ENCODE results near the gene TANC1. TPM values are rescaled to one million over a fixed set of nuclear protein-coding genes. Genes with fewer than 3 reads are reported as not detected.
A peak's percentile ranks its signal among the peaks of the same experiment; 100 is the strongest.

The TANC1 gene
- total and polyA plus RNA-seq, 2 donors (not counting 3 experiments of a cell fraction or from before 2014, with no cell fraction given): 58.9 to 99.4 TPM

DNA sequence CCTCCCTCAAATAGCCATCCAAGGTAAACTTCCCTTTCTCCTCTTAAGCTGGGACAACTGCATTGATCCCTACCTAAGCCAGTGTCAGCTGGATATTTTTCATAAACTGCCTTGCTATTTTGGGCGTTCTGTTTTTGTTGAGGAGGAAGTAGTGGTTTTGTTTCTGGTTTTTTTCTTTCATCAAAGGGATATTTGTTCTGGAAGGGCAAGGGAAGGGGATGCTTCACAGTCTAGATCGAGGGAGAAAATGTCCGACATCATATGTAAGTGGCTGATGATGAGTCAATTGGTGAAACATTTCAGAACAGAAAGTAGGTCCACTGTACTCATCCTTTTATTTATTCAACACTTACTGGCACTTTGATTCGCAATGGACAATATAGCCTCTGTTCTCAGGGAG is 31.0 kb downstream of the TANC1 start:
- ChIA-PET CTCF (interaction anchor here (0.9 to 4.6 kb wide), 8 partner anchors 9 to 119 kb away, joined by 6 to 53 read pairs (median 10); no protein-coding TSS in a partner anchor), POLR2A (interaction anchor here (0.6 to 1.0 kb wide), 2 partner anchors 74 to 94 kb away, joined by 3 to 4 read pairs; no protein-coding TSS in a partner anchor)
- H3K27ac ChIP-seq (ENCODE audit: insufficient read depth, low read depth, low read length): peak overlapping the region; percentile 87
- intact Hi-C loops (cut with micrococcal nuclease) (loop anchor here (1.0 to 2.0 kb wide), 3 partner anchors 31 to 65 kb away; no protein-coding TSS in a partner anchor), dilution Hi-C loops (cut with MboI; ENCODE audit: extremely low pct_ligation_motif_present, low sequenced_read_pairs) (no loop called here)
- H3K36me3 ChIP-seq (ENCODE audit: control insufficient read depth in 2 of 2, extremely low read depth in 1 of 2, insufficient read depth in 2 of 2, low read length in 2 of 2): peaks cover 0 to 22% of the 10 kb centered on the region in 2 experiments
- peak; percentile 34 for TF ChIP-seq FOS (IDR thresholded peaks at IDR 0.05; ENCODE audit: borderline replicate concordance, insufficient read depth, low read length)
- TF ChIP-seq JUN (IDR thresholded peaks at IDR 0.05; ENCODE audit: borderline replicate concordance, insufficient read depth, insufficient read length, low read depth): no peak
- TF ChIP-seq, protein P1, sequence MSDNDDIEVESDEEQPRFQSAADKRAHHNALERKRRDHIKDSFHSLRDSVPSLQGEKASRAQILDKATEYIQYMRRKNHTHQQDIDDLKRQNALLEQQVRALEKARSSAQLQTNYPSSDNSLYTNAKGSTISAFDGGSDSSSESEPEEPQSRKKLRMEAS (IDR thresholded peaks at IDR 0.05; ENCODE audit: insufficient read depth, insufficient read length): no peak
- FAIRE-seq (peak; percentile 31), DNase-seq (ENCODE audit: low read depth, low spot score) (peak; percentile 81)
- peak overlapping the region in 1 of 3 experiments; percentile 42 for H3K4me3 ChIP-seq (replicated peaks in 1 of 3; ENCODE audit: insufficient read depth in 1 of 3, low read depth in 1 of 3, low read length in 3 of 3)
- H3K79me2 ChIP-seq (ENCODE audit: control insufficient read depth, insufficient read depth, low read length): peaks cover 75% of the 10 kb centered on the region
- no peaks in the 10 kb centered on the region for H3K9me1 ChIP-seq (replicated peaks; ENCODE audit: control insufficient read depth, extremely low read depth, insufficient read depth, low read length)
- peaks cover 41% of the 10 kb centered on the region for H3K4me1 ChIP-seq (ENCODE audit: control insufficient read depth, extremely low read depth, insufficient read depth, low read length)
- H3K9me3 ChIP-seq (replicated peaks; ENCODE audit: control insufficient read depth, insufficient read depth, low read length): no peaks in the 10 kb centered on the region
- TSS peak; percentile 56 for BruUV-seq (replicated peaks)
- H4K20me1 ChIP-seq (replicated peaks; ENCODE audit: control insufficient read depth, extremely low read depth, insufficient read depth, low read length): peaks cover 5% of the 10 kb centered on the region
- H3K4me2 ChIP-seq (ENCODE audit: insufficient read depth, low read length): peak overlapping the region; percentile 91
- H2AFZ ChIP-seq (ENCODE audit: low read depth, low read length): no peak overlapping the region
- H3K9ac ChIP-seq (replicated peaks; ENCODE audit: extremely low read depth, insufficient read depth, low read length): peak overlapping the region; percentile 51
- no peaks in the 10 kb centered on the region for H3K27me3 ChIP-seq (ENCODE audit: control insufficient read depth in 2 of 2, insufficient read depth in 2 of 2, low read length in 2 of 2)

DNA sequence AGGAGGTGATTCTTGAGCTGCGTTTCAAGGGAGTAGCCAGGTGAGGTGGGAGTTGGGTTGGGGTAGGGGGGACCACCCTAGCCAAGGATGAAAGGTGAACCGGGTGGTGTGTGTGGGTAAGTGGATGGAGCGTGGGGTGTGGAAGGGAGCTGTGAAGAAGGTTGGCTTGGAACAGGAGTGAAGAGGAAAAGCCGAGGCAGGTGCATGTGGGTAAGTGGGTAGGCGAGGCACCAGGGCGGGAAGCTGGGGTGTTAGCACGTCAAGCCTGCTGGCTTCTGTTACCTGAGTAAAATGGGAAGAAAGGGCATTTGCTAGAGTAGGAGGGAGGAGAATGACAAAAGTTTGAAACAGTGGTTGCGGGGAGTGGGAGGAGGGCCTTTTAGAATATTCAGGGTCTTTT is 31.6 kb downstream of the TANC1 start:
- H3K4me1 ChIP-seq (ENCODE audit: control insufficient read depth, extremely low read depth, insufficient read depth, low read length): peaks cover 41% of the 10 kb centered on the region
- no peak overlapping the region for H2AFZ ChIP-seq (ENCODE audit: low read depth, low read length)
- H3K27me3 ChIP-seq (ENCODE audit: control insufficient read depth in 2 of 2, insufficient read depth in 2 of 2, low read length in 2 of 2): no peaks in the 10 kb centered on the region
- peaks cover 0 to 22% of the 10 kb centered on the region in 2 experiments for H3K36me3 ChIP-seq (ENCODE audit: control insufficient read depth in 2 of 2, extremely low read depth in 1 of 2, insufficient read depth in 2 of 2, low read length in 2 of 2)
- H3K27ac ChIP-seq (ENCODE audit: insufficient read depth, low read depth, low read length): peak overlapping the region; percentile 87
- no peak overlapping the region for H3K4me3 ChIP-seq (replicated peaks in 1 of 3; ENCODE audit: insufficient read depth in 1 of 3, low read depth in 1 of 3, low read length in 3 of 3)
- intact Hi-C loops (cut with micrococcal nuclease) (no loop called here), dilution Hi-C loops (cut with MboI; ENCODE audit: extremely low pct_ligation_motif_present, low sequenced_read_pairs) (no loop called here)
- BruUV-seq (replicated peaks): no TSS peak
- H3K4me2 ChIP-seq (ENCODE audit: insufficient read depth, low read length): peak overlapping the region; percentile 91
- CTCF ChIA-PET: interaction anchor here (2.0 to 4.6 kb wide), 3 partner anchors 13 to 118 kb away, joined by 10 to 53 read pairs (median 13); no protein-coding TSS in a partner anchor
- no peak for TF ChIP-seq POLR2AphosphoS5 (IDR thresholded peaks at IDR 0.05; ENCODE audit: insufficient read depth, low read depth, low read length)
- TF ChIP-seq MYC (IDR thresholded peaks at IDR 0.05; ENCODE audit: low read depth, low read length): no peak
- H3K9ac ChIP-seq (replicated peaks; ENCODE audit: extremely low read depth, insufficient read depth, low read length): no peak overlapping the region
- POLR2A ChIA-PET: no interaction called here
- no peak for DNase-seq (ENCODE audit: low read depth, low spot score)
- H3K79me2 ChIP-seq (ENCODE audit: control insufficient read depth, insufficient read depth, low read length): peaks cover 74% of the 10 kb centered on the region
- H3K9me1 ChIP-seq (replicated peaks; ENCODE audit: control insufficient read depth, extremely low read depth, insufficient read depth, low read length): no peaks in the 10 kb centered on the region
- no peak for FAIRE-seq
- no peaks in the 10 kb centered on the region for H3K9me3 ChIP-seq (replicated peaks; ENCODE audit: control insufficient read depth, insufficient read depth, low read length)
- H4K20me1 ChIP-seq (replicated peaks; ENCODE audit: control insufficient read depth, extremely low read depth, insufficient read depth, low read length): peaks cover 3% of the 10 kb centered on the region
